Measurements from ENCODE around the gene CDC42SE2. TPM values are rescaled to one million over a fixed set of nuclear protein-coding genes. Genes with fewer than 3 reads are reported as not detected.

Gene CDC42SE2
- total and polyA plus RNA-seq, 3 experiments from 2014 or later: 125 to 460 (median 131) TPM

DNA sequence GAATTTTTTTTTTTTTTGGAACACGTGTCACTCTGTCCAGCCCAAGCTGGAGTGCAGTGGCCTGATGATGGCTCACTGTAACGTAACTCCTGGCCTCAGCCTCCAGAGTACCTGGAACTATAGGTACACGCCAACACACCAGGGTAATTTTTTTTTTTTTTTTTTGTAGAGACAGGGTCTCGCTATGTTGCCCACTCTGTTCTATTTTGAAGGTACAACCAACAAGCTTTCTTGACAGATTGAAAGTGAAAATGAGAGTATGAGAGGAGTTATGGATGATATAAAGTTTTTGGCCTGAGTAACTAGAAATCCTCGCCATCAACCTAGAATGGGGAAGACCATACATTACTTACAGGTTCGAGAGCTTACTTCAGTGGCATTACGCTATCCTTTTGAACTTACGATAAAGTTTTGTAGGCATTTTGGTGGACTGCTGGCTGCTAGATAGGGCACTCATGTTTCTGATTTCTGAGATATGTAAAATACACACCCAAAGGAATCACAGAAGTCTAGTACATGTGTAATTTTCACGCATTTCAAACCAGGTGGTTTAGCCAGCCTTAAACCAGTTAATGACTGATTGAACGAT lies 806 bp upstream of the CDC42SE2 start:
- no peaks in the 10 kb centered on the region for H3K9me3 ChIP-seq (ENCODE audit: low read length)
- ChIA-PET POLR2A (interaction anchor here (0.8 to 6.6 kb wide), 13 partner anchors 8 to 120 kb away, joined by 3 to 130 read pairs (median 13); no protein-coding TSS in a partner anchor), CTCF (interaction anchor here (0.7 to 8.8 kb wide), 11 partner anchors 10 to 155 kb away, joined by 3 to 91 read pairs (median 3); no protein-coding TSS in a partner anchor)
- peaks cover 0 to 57% (median 4%) of the 10 kb centered on the region in 3 donors for H3K36me3 Mint-ChIP-seq
- peak overlapping the region; percentile 89 for H3K4me3 ChIP-seq (ENCODE audit: low read length)
- peak overlapping the region; percentile 87 to 95 (median 91) for H3K4me3 Mint-ChIP-seq
- no peaks in the 10 kb centered on the region for H3K27me3 Mint-ChIP-seq
- peak in 1 of 5 donors; percentile 27 for DNase-seq
- peaks cover 52 to 58% (median 58%) of the 10 kb centered on the region in 3 donors for H3K4me1 Mint-ChIP-seq
- H3K27ac ChIP-seq (ENCODE audit: low read depth, low read length): peak overlapping the region; percentile 77
- peak overlapping the region; percentile 90 to 99 (median 94) for H3K27ac Mint-ChIP-seq
- H3K9me3 Mint-ChIP-seq: no peaks in the 10 kb centered on the region
- peaks cover 52% of the 10 kb centered on the region for H3K4me1 ChIP-seq (ENCODE audit: insufficient read depth, low read length)
- H3K36me3 ChIP-seq (ENCODE audit: insufficient read depth, low read length): peaks cover 7% of the 10 kb centered on the region
- no peaks in the 10 kb centered on the region for H3K27me3 ChIP-seq (ENCODE audit: insufficient read depth, low read length, poor library complexity, severe bottlenecking)

DNA sequence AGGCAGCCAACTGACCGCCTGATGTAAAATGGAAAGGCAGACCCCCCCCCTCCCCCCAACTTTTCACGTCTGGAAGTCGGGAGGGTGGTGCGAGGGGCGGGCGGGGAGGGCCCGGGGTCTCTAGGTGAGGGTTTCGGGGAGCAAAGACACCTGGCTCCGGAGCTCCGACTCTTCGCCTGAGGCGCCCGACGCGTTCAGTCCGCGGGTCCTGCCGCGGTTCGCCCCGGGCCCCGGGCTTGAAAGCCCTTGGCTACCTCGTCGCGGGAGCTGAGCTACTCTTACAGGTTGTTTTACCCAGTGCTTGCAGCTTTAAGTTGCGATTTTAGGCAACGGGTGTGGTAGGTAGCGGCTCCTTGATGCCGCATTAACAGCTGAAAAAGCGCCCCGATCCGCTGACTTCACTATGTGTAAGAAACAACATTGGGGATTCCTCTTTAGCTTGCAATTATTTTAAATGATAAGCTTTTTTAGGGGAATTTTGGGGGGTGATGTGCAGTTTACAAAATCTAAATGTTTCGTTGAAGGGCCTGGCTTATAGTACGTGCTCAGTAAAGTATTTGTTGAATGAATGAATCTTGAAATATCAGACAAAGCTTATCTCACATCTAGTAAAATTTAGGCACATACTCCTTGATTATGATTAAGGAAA lies 722 bp downstream of the CDC42SE2 start:
- H3K9me3 ChIP-seq (ENCODE audit: low read length): no peaks in the 10 kb centered on the region
- H3K36me3 ChIP-seq (ENCODE audit: insufficient read depth, low read length): no peaks in the 10 kb centered on the region
- H3K27ac ChIP-seq (ENCODE audit: low read depth, low read length): peak overlapping the region; percentile 89
- Mint-ChIP-seq H3K4me1 (peaks cover 50 to 58% (median 55%) of the 10 kb centered on the region in 3 donors), H3K36me3 (peaks cover 0 to 55% (median 0%) of the 10 kb centered on the region in 3 donors), H3K27ac (peak overlapping the region; percentile 80 to 97 (median 88)), H3K9me3 (no peaks in the 10 kb centered on the region), H3K27me3 (no peaks in the 10 kb centered on the region), H3K4me3 (peak overlapping the region; percentile 86 to 99 (median 91))
- H3K4me1 ChIP-seq (ENCODE audit: insufficient read depth, low read length): peaks cover 52% of the 10 kb centered on the region
- H3K27me3 ChIP-seq (ENCODE audit: insufficient read depth, low read length, poor library complexity, severe bottlenecking): no peaks in the 10 kb centered on the region
- DNase-seq: peak in 3 of 5 donors; percentile 46 to 68 (median 61)
- POLR2A ChIA-PET: interaction anchor here (0.5 to 6.6 kb wide), 25 partner anchors 8 to 123 kb away, joined by 3 to 130 read pairs (median 6); partner anchors contain the start of gene HINT1
- peak overlapping the region; percentile 79 for H3K4me3 ChIP-seq (ENCODE audit: low read length)
- CTCF ChIA-PET: interaction anchor here (0.9 to 8.8 kb wide), 20 partner anchors 7 to 150 kb away, joined by 3 to 91 read pairs (median 6); partner anchors contain the start of gene HINT1

DNA sequence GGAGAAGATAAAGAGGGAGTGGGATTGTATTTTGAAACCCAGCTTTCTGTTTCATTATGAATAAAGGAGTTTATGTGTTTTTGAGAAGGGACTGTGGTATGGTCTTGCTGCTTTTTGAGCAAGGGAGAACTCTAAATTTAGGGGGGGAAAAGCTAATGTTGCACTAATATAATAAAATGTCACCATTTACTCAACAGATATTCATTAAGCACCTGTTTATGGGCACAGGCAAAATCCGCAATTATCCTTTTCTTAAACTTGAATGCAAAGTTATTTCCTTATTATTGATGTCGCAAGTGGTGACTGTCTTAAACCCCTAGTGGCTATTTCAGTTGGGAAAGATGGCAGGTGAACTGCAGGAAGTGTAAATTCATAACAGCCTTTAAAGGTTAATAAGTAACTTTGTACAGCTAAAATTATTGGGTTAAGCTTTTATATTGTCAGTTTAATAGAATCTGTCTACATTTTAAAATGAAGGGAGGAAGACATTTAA lies 1.5 kb downstream of the CDC42SE2 start:
- Histone ChIP-seq H3K4me1 (ENCODE audit: insufficient read depth, low read length) (peaks cover 51% of the 10 kb centered on the region), H3K36me3 (ENCODE audit: insufficient read depth, low read length) (no peaks in the 10 kb centered on the region), H3K4me3 (ENCODE audit: low read length) (peak overlapping the region; percentile 79), H3K27me3 (ENCODE audit: insufficient read depth, low read length, poor library complexity, severe bottlenecking) (no peaks in the 10 kb centered on the region), H3K27ac (ENCODE audit: low read depth, low read length) (peak overlapping the region; percentile 89), H3K9me3 (ENCODE audit: low read length) (no peaks in the 10 kb centered on the region)
- peak overlapping the region; percentile 46 to 97 (median 85) for H3K27ac Mint-ChIP-seq
- H3K9me3 Mint-ChIP-seq: no peaks in the 10 kb centered on the region
- POLR2A ChIA-PET: interaction anchor here (0.6 to 6.6 kb wide), 20 partner anchors 8 to 129 kb away, joined by 3 to 130 read pairs (median 8); no protein-coding TSS in a partner anchor
- no peaks in the 10 kb centered on the region for H3K27me3 Mint-ChIP-seq
- H3K4me1 Mint-ChIP-seq: peaks cover 49 to 58% (median 53%) of the 10 kb centered on the region in 3 donors
- CTCF ChIA-PET: interaction anchor here (0.9 to 8.8 kb wide), 18 partner anchors 12 to 150 kb away, joined by 3 to 91 read pairs (median 6); partner anchors contain the start of gene HINT1
- peaks cover 0 to 51% (median 0%) of the 10 kb centered on the region in 3 donors for H3K36me3 Mint-ChIP-seq
- DNase-seq: peak in 2 of 5 donors; percentile 45 to 52
- peak overlapping the region; percentile 86 to 99 (median 91) for H3K4me3 Mint-ChIP-seq

DNA sequence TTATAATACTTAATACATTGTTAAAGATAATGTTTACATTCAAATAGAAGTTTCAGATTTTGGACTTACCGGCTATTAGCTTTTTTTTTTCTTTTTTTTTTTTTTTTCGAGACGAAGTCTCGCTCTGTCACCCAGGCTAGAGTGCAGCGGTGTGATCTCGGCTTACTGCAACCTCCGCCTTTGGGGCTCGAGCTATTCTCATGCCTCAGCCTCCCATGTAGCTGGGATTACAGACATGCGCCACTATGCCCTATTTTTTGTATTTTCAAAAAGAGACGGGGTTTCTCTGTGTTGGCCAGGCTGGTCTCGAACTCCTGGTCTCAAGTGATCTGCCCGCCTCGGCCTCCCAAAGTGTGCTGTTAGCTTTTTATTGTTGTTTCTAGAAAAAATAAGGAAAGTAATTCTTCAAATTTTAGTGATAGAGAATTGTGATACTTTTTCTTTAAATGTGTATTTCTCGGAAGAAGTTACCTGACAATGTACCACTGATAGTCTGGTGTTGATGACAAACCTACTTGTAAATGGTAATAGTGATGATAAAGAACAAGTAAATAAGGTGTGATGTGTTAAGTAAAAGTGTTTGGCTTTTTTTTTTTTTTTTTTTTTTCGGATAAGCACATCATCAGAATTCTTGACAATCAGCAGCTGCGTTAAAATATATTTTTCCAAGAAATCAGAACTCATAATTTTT lies 2.7 kb downstream of the CDC42SE2 start:
- peak overlapping the region; percentile 50 for H3K4me3 ChIP-seq (ENCODE audit: low read length)
- no peaks in the 10 kb centered on the region for H3K9me3 Mint-ChIP-seq
- H3K4me1 Mint-ChIP-seq: peaks cover 52 to 61% (median 54%) of the 10 kb centered on the region in 3 donors
- H3K36me3 Mint-ChIP-seq: peaks cover 0 to 55% (median 0%) of the 10 kb centered on the region in 3 donors
- H3K4me1 ChIP-seq (ENCODE audit: insufficient read depth, low read length): peaks cover 60% of the 10 kb centered on the region
- no peaks in the 10 kb centered on the region for H3K9me3 ChIP-seq (ENCODE audit: low read length)
- POLR2A ChIA-PET: interaction anchor here (0.6 to 6.6 kb wide), 19 partner anchors 8 to 281 kb away, joined by 3 to 130 read pairs (median 7); no protein-coding TSS in a partner anchor
- peak overlapping the region; percentile 77 to 98 (median 82) for H3K4me3 Mint-ChIP-seq
- H3K27ac ChIP-seq (ENCODE audit: low read depth, low read length): no peak overlapping the region
- H3K27me3 ChIP-seq (ENCODE audit: insufficient read depth, low read length, poor library complexity, severe bottlenecking): no peaks in the 10 kb centered on the region
- DNase-seq: peak in 3 of 5 donors; percentile 50 to 77 (median 59)
- peak overlapping the region; percentile 85 to 98 (median 94) for H3K27ac Mint-ChIP-seq
- H3K36me3 ChIP-seq (ENCODE audit: insufficient read depth, low read length): no peaks in the 10 kb centered on the region
- CTCF ChIA-PET: interaction anchor here (0.7 to 8.8 kb wide), 17 partner anchors 9 to 165 kb away, joined by 3 to 91 read pairs (median 6); partner anchors contain the start of gene HINT1
- no peaks in the 10 kb centered on the region for H3K27me3 Mint-ChIP-seq

DNA sequence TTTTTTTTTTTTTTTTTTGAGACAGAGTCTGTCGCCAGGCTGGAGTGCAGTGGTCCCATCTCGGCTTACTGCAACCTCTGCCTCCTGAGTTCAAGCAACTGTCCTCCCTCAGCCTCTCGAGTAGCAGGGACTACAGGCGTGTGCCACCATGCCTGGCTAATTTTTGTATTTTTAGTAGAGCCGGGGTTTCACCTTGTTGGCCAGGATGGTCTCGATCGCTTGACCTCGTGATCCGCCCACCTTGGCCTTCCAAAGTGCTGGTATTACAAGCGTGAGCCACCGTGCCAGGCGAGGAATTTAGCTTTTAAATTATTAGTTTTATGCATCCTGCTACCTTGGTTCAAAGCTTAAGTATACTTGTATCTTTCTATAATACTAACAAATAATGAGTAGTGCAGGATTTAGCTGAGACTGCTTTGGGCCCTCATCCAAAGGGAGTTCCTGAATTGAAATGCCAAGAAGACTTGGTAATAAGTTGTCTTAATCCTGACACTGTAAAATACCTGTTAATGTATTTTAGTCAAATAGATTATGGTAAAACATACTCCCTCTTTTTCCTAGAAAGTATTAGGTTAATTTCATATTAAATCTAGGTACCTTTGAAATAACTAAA lies 5.0 kb downstream of the CDC42SE2 start:
- no peak overlapping the region for H3K27ac ChIP-seq (ENCODE audit: low read depth, low read length)
- Mint-ChIP-seq H3K36me3 (peaks cover 0 to 55% (median 6%) of the 10 kb centered on the region in 3 donors), H3K27me3 (peaks cover 0 to 2% of the 10 kb centered on the region in 2 donors), H3K9me3 (no peaks in the 10 kb centered on the region), H3K4me3 (peak overlapping the region; percentile 77 to 98 (median 82)), H3K4me1 (peaks cover 53 to 63% (median 55%) of the 10 kb centered on the region in 3 donors), H3K27ac (peak overlapping the region; percentile 79 to 99 (median 94))
- no peak for DNase-seq
- ChIA-PET POLR2A (interaction anchor here (2.0 to 2.1 kb wide), 2 partner anchors 9 to 12 kb away, joined by 5 to 7 read pairs; no protein-coding TSS in a partner anchor), CTCF (interaction anchor here (0.9 kb wide), 1 partner anchor 12 kb away, joined by 4 read pairs; no protein-coding TSS in a partner anchor)
- H3K4me1 ChIP-seq (ENCODE audit: insufficient read depth, low read length): peaks cover 63% of the 10 kb centered on the region
- H3K36me3 ChIP-seq (ENCODE audit: insufficient read depth, low read length): no peaks in the 10 kb centered on the region
- peak overlapping the region; percentile 29 for H3K4me3 ChIP-seq (ENCODE audit: low read length)
- H3K9me3 ChIP-seq (ENCODE audit: low read length): no peaks in the 10 kb centered on the region
- H3K27me3 ChIP-seq (ENCODE audit: insufficient read depth, low read length, poor library complexity, severe bottlenecking): no peaks in the 10 kb centered on the region

DNA sequence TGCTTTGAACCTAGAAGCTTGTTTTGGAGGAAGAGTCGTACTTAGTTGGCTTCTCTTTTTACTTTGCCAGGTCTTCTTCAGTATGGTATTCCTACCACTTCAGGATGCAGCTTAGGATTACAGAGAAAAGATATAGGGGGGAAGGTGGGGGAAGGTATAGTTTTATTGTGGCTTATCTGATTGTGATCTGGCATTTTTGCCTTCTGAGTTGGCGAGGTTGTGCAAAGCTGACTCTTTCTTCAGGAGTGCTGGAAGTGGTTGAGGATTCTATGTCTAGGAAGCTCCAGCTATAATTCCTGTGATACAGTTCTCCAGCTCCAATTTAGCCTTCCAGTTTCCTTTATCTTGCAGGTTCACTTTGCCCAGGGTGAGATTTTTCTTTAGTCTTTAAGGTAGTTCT lies 7.0 kb downstream of the CDC42SE2 start:
- Mint-ChIP-seq H3K36me3 (peaks cover 0 to 46% (median 6%) of the 10 kb centered on the region in 3 donors), H3K4me3 (peak overlapping the region; percentile 77 to 93 (median 82)), H3K27ac (peak overlapping the region; percentile 88 to 99 (median 96)), H3K4me1 (peaks cover 67 to 79% (median 70%) of the 10 kb centered on the region in 3 donors), H3K27me3 (peaks cover 0 to 2% of the 10 kb centered on the region in 2 donors), H3K9me3 (no peaks in the 10 kb centered on the region)
- POLR2A ChIA-PET: interaction anchor here (0.6 to 2.1 kb wide), 9 partner anchors 7 to 146 kb away, joined by 3 to 7 read pairs (median 3); no protein-coding TSS in a partner anchor
- DNase-seq: no peak
- Histone ChIP-seq H3K4me3 (ENCODE audit: low read length) (peak overlapping the region; percentile 31), H3K27ac (ENCODE audit: low read depth, low read length) (no peak overlapping the region), H3K36me3 (ENCODE audit: insufficient read depth, low read length) (no peaks in the 10 kb centered on the region), H3K27me3 (ENCODE audit: insufficient read depth, low read length, poor library complexity, severe bottlenecking) (no peaks in the 10 kb centered on the region), H3K4me1 (ENCODE audit: insufficient read depth, low read length) (peaks cover 83% of the 10 kb centered on the region), H3K9me3 (ENCODE audit: low read length) (no peaks in the 10 kb centered on the region)
- CTCF ChIA-PET: interaction anchor here (0.7 to 1.3 kb wide), 7 partner anchors 9 to 111 kb away, joined by 3 to 5 read pairs (median 3); no protein-coding TSS in a partner anchor
